ENCODE data around the gene AIFM2. TPM values are rescaled to one million over a fixed set of nuclear protein-coding genes. Genes with fewer than 3 reads are reported as not detected.

The AIFM2 gene
- polyA plus RNA-seq, 1 of the 3 experiments (the other 2 are of a cell fraction): 9.5 TPM

DNA sequence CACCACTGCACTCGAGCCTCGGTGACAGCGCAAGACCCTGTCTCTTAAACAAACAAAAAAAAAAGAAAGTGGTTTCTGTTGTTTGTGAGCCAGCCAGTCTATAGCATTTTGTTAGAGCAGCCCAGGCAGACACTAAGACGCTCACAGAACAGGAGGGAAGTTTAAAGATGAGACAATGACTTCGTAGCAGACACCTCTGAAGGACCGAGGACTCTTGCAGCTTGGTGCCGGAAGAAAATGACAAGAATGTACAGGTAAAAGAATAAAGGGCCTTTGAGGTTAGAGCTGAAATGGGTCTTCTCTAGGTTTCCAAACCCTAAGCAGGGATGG lies 40.3 kb downstream of the AIFM2 start (continued):
- TF ChIP-seq, protein P1, sequence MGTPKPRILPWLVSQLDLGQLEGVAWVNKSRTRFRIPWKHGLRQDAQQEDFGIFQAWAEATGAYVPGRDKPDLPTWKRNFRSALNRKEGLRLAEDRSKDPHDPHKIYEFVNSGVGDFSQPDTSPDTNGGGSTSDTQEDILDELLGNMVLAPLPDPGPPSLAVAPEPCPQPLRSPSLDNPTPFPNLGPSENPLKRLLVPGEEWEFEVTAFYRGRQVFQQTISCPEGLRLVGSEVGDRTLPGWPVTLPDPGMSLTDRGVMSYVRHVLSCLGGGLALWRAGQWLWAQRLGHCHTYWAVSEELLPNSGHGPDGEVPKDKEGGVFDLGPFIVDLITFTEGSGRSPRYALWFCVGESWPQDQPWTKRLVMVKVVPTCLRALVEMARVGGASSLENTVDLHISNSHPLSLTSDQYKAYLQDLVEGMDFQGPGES (IDR thresholded peaks at IDR 0.05; ENCODE audit: low read depth, low read length): no peak
- TF ChIP-seq RXRA (IDR thresholded peaks at IDR 0.05; ENCODE audit: borderline replicate concordance, low read depth): no peak
- no peak for TF ChIP-seq TCF12 (IDR thresholded peaks at IDR 0.05)
- TF ChIP-seq NRF1 (IDR thresholded peaks at IDR 0.05; ENCODE audit: low read depth, low read length): no peak
- no peak for TF ChIP-seq FOSL2 (IDR thresholded peaks at IDR 0.05; ENCODE audit: borderline replicate concordance, low read depth)

- no peak for DNase-seq
- Histone ChIP-seq H3F3A (replicated peaks; ENCODE audit: insufficient read depth) (no peaks in the 10 kb centered on the region), H3K27ac (ENCODE audit: low read depth in 2 of 2, low read length in 1 of 2) (no peak overlapping the region), H3K27me3 (ENCODE audit: insufficient read depth) (no peaks in the 10 kb centered on the region), H3K9ac (no peak overlapping the region), H3K79me2 (ENCODE audit: insufficient read depth) (no peaks in the 10 kb centered on the region), H3K36me3 (replicated peaks in 1 of 2; ENCODE audit: control insufficient read depth in 1 of 2, insufficient read depth in 2 of 2, low read length in 1 of 2) (peaks cover 14 to 34% of the 10 kb centered on the region in 2 experiments), H2AFZ (ENCODE audit: low read depth) (no peak overlapping the region), H3K9me3 (no peaks in the 10 kb centered on the region), H3K4me3 (ENCODE audit: low read depth in 2 of 2, low read length in 1 of 2) (no peak overlapping the region), H3K4me2 (no peak overlapping the region), H3K9me2 (no peaks in the 10 kb centered on the region), H4K20me1 (ENCODE audit: insufficient read depth) (no peaks in the 10 kb centered on the region), H3K4me1 (ENCODE audit: control insufficient read depth in 1 of 2, insufficient read depth in 2 of 2, low read depth in 1 of 2, low read length in 1 of 2) (no peaks in the 10 kb centered on the region)
- no peak for TF ChIP-seq RCOR1 (IDR thresholded peaks at IDR 0.05; ENCODE audit: low read length)
- no peak for TF ChIP-seq TCF12 (IDR thresholded peaks at IDR 0.05)
- no peak for TF ChIP-seq NFIC (IDR thresholded peaks at IDR 0.05; ENCODE audit: borderline replicate concordance)
- no peak for TF ChIP-seq USF1 (IDR thresholded peaks at IDR 0.05; ENCODE audit: borderline replicate concordance, low read depth)
- TF ChIP-seq MXI1 (IDR thresholded peaks at IDR 0.05; ENCODE audit: low read depth, low read length): no peak
- WGBS (ENCODE audit: low lambda C conversion rate): 87% methylated on average over 5 of the region's 5 CpGs
- POLR2A ChIA-PET: no interaction called here
- CTCF ChIA-PET: interaction anchor here (1.5 to 3.7 kb wide), 2 partner anchors 15 to 25 kb away, joined by 7 to 11 read pairs; no protein-coding TSS in a partner anchor
Observed at GRCh38 chr10:70090951-70091350, 41.7 kb downstream of the AIFM2 start.

DNA sequence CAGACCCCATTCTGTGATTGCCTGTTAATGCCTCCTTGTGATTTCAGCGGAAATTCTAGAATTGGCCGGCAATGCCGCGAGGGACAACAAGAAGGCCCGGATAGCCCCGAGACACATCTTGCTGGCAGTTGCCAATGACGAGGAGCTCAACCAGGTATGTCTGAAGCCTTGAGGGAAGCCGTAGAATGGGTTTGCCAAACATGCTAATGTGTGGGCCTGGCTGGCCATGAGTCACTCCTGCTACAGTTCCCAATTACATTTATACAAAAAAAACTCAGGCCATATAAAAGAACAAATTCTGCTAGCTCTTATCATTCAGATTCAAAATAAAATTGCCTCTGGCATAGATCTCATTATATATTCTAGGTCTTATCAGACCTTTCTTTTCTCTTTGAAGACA lies 42.6 kb downstream of the AIFM2 start:
- Histone ChIP-seq H4K20me1 (ENCODE audit: insufficient read depth) (no peaks in the 10 kb centered on the region), H3K27me3 (ENCODE audit: insufficient read depth) (no peaks in the 10 kb centered on the region), H3K27ac (ENCODE audit: low read depth in 2 of 2, low read length in 1 of 2) (no peak overlapping the region), H3K9me2 (no peaks in the 10 kb centered on the region), H3F3A (replicated peaks; ENCODE audit: insufficient read depth) (no peaks in the 10 kb centered on the region), H3K9me3 (no peaks in the 10 kb centered on the region), H3K4me1 (ENCODE audit: control insufficient read depth in 1 of 2, insufficient read depth in 2 of 2, low read depth in 1 of 2, low read length in 1 of 2) (no peaks in the 10 kb centered on the region), H3K9ac (no peak overlapping the region), H3K36me3 (replicated peaks in 1 of 2; ENCODE audit: control insufficient read depth in 1 of 2, insufficient read depth in 2 of 2, low read length in 1 of 2) (peaks cover 14 to 29% of the 10 kb centered on the region in 2 experiments), H2AFZ (ENCODE audit: low read depth) (no peak overlapping the region), H3K79me2 (ENCODE audit: insufficient read depth) (no peaks in the 10 kb centered on the region), H3K4me3 (ENCODE audit: low read depth in 2 of 2, low read length in 1 of 2) (no peak overlapping the region), H3K4me2 (no peak overlapping the region)
- TF ChIP-seq, protein P2, sequence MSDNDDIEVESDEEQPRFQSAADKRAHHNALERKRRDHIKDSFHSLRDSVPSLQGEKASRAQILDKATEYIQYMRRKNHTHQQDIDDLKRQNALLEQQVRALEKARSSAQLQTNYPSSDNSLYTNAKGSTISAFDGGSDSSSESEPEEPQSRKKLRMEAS (IDR thresholded peaks at IDR 0.05; ENCODE audit: low read depth): no peak
- no peak for TF ChIP-seq YY1 (IDR thresholded peaks at IDR 0.05; ENCODE audit: low read depth)
- no peak for TF ChIP-seq CHD2 (IDR thresholded peaks at IDR 0.05; ENCODE audit: low read length, partially characterized antibody)
- no peak for TF ChIP-seq EZH2phosphoT487 (IDR thresholded peaks at IDR 0.05; ENCODE audit: borderline replicate concordance, low read depth)
- no peak for TF ChIP-seq TEAD4 (IDR thresholded peaks at IDR 0.05; ENCODE audit: borderline replicate concordance, insufficient read depth)
- TF ChIP-seq ZBTB33 (IDR thresholded peaks at IDR 0.05; ENCODE audit: borderline replicate concordance, low read depth): no peak
- no peak for TF ChIP-seq TAF1 (IDR thresholded peaks at IDR 0.05; ENCODE audit: borderline replicate concordance, low read depth, low read length)
- TF ChIP-seq, protein P3, sequence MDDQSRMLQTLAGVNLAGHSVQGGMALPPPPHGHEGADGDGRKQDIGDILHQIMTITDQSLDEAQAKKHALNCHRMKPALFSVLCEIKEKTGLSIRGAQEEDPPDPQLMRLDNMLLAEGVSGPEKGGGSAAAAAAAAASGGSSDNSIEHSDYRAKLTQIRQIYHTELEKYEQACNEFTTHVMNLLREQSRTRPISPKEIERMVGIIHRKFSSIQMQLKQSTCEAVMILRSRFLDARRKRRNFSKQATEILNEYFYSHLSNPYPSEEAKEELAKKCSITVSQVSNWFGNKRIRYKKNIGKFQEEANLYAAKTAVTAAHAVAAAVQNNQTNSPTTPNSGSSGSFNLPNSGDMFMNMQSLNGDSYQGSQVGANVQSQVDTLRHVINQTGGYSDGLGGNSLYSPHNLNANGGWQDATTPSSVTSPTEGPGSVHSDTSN (IDR thresholded peaks at IDR 0.05): no peak
- TF ChIP-seq GATA2 (CRISPR knock-in tag; IDR thresholded peaks at IDR 0.05): no peak
- no peak for TF ChIP-seq ELF1 (IDR thresholded peaks at IDR 0.05)
- TF ChIP-seq EP300 (IDR thresholded peaks at IDR 0.05; ENCODE audit: borderline replicate concordance in 1 of 2, low read depth in 1 of 2, low read length in 1 of 2): no peak
- TF ChIP-seq FOXM1 (IDR thresholded peaks at IDR 0.05; ENCODE audit: low read depth): no peak
- TF ChIP-seq, protein P1 (IDR thresholded peaks at IDR 0.05; ENCODE audit: low read depth, low read length): no peak
- no peak for TF ChIP-seq JUND (IDR thresholded peaks at IDR 0.05)
- ChIA-PET POLR2A (interaction anchor here (1.0 kb wide), 1 partner anchor 38 kb away, joined by 4 read pairs; no protein-coding TSS in a partner anchor), CTCF (interaction anchor here (1.5 to 3.7 kb wide), 2 partner anchors 16 to 26 kb away, joined by 7 to 11 read pairs; no protein-coding TSS in a partner anchor)
- whole genome bisulfite sequencing (ENCODE audit: low lambda C conversion rate): 97% methylated on average over 6 of the region's 8 CpGs
- DNase-seq: no peak
